DND-41 (cell line): ENCODE measurements around the gene TOR1A.

Source experiments
- CTCF ChIP-seq: IDR thresholded peaks from 2 replicates; pipeline ENCODE4 v1.5.1; 2012; ENCODE audit warnings: borderline replicate concordance, low read length, moderate library complexity, mild to moderate bottlenecking; ENCODE audit not compliant: poor library complexity, severe bottlenecking; ENCODE audit errors: extremely low read depth
- EZH2 ChIP-seq: IDR thresholded peaks from 3 replicates; pipeline ENCODE4 v1.6.1; 2012; ENCODE audit warnings: borderline replicate concordance, low read depth, mild to moderate bottlenecking, moderate library complexity, low read length, inconsistent platforms; ENCODE audit not compliant: severe bottlenecking

GRCh38 chr9:129779560-129780190 lies 44.3 kb downstream of the TOR1A start:
- TF ChIP-seq CTCF (no peak), EZH2 (no peak)
